ENCODE results near the gene TCP11.

TCP11 gene

DNA sequence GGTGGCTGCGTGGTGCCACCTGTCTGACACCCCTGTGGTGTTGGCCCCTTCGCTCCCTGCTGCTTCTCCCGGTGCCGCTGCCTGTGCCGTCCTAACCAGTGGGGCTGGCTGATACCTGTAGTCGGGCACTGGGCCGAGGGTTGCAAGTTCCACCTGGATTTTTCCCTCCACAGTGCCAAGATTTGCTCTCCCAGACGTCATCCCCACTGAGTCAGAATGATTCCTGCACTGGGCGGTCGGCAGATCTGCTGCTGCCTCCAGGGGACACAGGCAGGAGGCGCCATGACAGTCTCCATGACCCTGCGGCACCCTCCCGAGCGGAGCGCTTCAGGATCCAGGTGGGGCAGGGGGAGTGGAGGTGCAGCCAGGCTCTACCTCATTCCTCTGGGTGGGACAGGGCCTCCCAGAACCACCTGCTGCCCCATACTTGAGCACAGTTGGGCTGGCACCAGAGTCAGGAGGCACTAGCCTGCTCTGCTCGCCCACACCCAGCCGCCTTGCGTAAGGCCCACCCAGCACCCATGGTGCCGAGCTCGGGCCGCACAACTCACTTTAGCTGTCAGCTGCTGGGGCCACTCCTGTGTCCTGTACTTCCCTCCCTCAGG lies 60.2 kb downstream of the TCP11 start:
- TF ChIP-seq, protein P1, sequence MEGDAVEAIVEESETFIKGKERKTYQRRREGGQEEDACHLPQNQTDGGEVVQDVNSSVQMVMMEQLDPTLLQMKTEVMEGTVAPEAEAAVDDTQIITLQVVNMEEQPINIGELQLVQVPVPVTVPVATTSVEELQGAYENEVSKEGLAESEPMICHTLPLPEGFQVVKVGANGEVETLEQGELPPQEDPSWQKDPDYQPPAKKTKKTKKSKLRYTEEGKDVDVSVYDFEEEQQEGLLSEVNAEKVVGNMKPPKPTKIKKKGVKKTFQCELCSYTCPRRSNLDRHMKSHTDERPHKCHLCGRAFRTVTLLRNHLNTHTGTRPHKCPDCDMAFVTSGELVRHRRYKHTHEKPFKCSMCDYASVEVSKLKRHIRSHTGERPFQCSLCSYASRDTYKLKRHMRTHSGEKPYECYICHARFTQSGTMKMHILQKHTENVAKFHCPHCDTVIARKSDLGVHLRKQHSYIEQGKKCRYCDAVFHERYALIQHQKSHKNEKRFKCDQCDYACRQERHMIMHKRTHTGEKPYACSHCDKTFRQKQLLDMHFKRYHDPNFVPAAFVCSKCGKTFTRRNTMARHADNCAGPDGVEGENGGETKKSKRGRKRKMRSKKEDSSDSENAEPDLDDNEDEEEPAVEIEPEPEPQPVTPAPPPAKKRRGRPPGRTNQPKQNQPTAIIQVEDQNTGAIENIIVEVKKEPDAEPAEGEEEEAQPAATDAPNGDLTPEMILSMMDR (IDR thresholded peaks at IDR 0.05; ENCODE audit: insufficient read depth, low read length, missing control alignments) = no peak
- no peak overlapping the region for H3K4me3 ChIP-seq (ENCODE audit: low read depth, low read length)
- POLR2A ChIA-PET = interaction anchor here (0.6 kb wide), 1 partner anchor 47 kb away, joined by 3 read pairs; no protein-coding TSS in a partner anchor
- CTCF ChIA-PET = interaction anchor here (1.3 kb wide), 1 partner anchor 11 kb away, joined by 3 read pairs; no protein-coding TSS in a partner anchor
- DNase-seq (ENCODE audit: low read depth, low spot score) = no peak

DNA sequence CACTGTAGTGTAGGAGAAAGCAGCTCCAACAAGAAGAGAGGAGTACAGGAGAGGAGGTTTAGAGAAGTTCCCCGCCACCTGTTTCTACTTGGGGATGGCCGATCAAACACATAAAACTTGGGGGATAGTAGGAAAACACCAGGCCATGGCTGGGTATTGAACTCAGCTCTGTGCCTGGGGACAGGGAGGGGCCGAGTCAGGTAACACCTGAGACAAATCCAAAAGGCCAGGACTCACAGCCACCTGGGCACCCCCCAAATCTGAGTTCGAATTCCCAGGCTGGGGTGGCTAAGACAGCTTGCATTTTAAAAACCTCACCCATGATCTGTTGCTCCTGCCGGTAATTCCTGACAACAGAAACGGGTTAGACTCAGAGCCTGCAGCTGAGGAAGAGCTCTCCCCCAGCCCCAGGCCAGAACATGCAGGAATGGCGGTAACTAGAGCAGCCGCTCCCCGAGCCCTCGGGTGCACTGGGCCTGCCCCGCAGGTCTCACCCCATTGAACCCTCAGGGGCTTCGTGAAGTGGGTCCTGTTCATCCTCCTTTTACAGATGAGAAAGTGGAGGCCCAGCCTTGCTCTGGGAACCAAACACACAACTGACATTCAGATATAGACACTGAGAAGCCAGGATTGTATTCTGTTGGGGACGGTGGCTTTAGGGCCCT lies 61.0 kb downstream of the TCP11 start:
- ChIA-PET POLR2A (no interaction called here), CTCF (interaction anchor here (0.8 to 1.3 kb wide), 2 partner anchors 93 to 162 kb away, joined by 3 to 4 read pairs; no protein-coding TSS in a partner anchor)
- TF ChIP-seq, protein P1 (IDR thresholded peaks at IDR 0.05; ENCODE audit: insufficient read depth, low read length, missing control alignments) = no peak
- no peak for DNase-seq (ENCODE audit: low read depth, low spot score)
- no peak overlapping the region for H3K4me3 ChIP-seq (ENCODE audit: low read depth, low read length)

DNA sequence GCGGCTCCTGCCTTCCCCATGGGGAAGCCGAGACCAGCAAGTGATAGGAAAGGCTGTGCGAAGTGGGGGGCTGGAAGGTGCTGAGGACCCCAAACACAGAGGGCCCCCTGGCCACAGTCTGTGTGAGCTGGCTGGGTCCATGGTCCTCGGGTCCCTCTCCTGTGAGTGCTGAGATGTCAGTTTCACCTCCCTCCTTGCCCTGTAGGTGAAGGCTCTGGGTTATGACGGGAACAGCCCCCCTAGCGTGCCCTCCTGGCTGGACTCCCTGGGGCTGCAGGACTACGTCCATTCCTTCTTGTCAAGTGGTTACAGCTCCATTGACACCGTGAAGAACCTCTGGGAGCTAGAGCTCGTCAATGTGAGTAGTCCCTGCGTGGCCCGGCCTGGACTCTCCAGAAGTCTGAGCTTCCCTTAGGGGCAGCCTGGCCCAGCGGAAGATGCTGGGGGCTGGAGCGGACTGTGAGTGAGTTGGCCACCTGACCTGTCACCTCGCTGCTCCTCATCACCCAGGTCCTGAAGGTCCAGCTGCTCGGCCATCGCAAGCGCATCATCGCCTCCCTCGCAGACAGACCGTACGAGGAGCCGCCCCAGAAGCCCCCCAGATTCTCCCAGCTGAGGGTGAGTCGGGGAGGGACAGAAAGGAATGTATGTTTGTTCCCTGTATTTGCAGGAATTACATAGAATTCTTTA lies 61.7 kb downstream of the TCP11 start:
- no peak for DNase-seq (ENCODE audit: low read depth, low spot score)
- TF ChIP-seq, protein P1 (IDR thresholded peaks at IDR 0.05; ENCODE audit: insufficient read depth, low read length, missing control alignments) = no peak
- ChIA-PET POLR2A (no interaction called here), CTCF (interaction anchor here (0.8 to 1.3 kb wide), 2 partner anchors 93 to 162 kb away, joined by 3 to 4 read pairs; no protein-coding TSS in a partner anchor)
- no peak overlapping the region for H3K4me3 ChIP-seq (ENCODE audit: low read depth, low read length)

DNA sequence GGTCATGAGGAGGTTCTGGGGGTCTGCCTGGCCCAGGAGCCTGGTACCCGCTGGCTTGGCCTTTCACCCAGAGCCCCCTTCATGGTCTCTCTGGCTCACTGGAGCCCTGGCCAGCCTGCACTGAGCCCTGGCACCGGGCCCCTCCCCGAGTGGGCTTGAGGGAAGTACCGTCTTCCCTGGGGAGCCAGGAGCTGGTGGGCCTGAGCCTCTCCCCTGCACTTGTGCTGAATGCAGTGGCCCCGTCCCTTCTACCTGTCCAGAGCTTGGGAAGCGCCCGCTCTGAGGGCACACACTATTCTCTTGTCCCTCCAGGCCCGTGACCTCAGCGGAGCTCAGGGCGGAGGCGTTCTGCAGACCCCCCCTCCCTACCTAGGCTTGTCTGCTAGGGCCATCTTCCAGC lies 62.2 kb downstream of the TCP11 start:
- DNase-seq (ENCODE audit: low read depth, low spot score) = no peak
- TF ChIP-seq, protein P1 (IDR thresholded peaks at IDR 0.05; ENCODE audit: insufficient read depth, low read length, missing control alignments) = no peak
- CTCF ChIA-PET = interaction anchor here (1.0 to 1.3 kb wide), 2 partner anchors 26 to 163 kb away, joined by 3 to 4 read pairs; no protein-coding TSS in a partner anchor
- POLR2A ChIA-PET = no interaction called here
- H3K4me3 ChIP-seq (ENCODE audit: low read depth, low read length) = no peak overlapping the region

DNA sequence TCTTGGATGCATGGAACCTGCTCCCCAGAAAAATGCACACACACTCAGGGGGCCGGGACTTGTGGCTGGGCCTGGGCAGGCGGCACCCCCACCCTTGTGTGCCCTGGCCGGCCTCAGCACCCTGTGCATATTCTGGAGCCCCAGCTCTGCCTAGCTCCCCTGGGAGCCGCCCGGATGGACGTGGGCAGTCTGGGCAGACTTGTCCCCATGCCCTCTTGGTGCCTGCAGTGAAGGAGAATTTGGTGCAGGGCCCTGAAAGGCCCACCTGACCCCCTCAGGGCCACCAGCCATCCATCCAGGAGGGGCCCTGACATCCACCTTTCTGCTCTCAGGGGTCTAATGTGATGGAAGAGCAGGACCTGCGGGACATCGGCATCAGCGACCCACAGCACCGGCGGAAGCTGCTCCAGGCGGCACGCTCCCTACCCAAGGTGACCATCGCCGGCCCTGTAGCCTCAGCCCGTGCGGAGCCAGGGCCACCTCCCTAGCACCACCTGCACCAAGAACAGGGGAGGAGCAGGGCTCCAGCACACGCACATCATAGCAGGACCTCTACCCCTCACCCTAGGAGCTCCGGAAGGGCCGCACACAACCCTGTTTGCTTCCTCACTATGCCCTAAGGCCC lies 62.8 kb downstream of the TCP11 start:
- no peak for DNase-seq (ENCODE audit: low read depth, low spot score)
- ChIA-PET POLR2A (no interaction called here), CTCF (interaction anchor here (1.0 kb wide), 1 partner anchor 26 kb away, joined by 4 read pairs; no protein-coding TSS in a partner anchor)
- TF ChIP-seq, protein P1 (IDR thresholded peaks at IDR 0.05; ENCODE audit: insufficient read depth, low read length, missing control alignments) = no peak
- no peak overlapping the region for H3K4me3 ChIP-seq (ENCODE audit: low read depth, low read length)

Data from AG04449 (cell line).